ENCODE data around the gene FBXL16.

FBXL16 gene

GRCh38 chr16:721765-722540, 16.4 kb upstream of the FBXL16 start:
- DNase-seq (ENCODE audit: low read depth): no peak
- TF ChIP-seq CTCF (IDR thresholded peaks at IDR 0.05; ENCODE audit: control insufficient read depth, insufficient read depth, low read depth, low read length, missing control alignments): no peak
- H3K4me3 ChIP-seq (ENCODE audit: control insufficient read depth, low read depth, low read length): peak overlapping the region; percentile 71

- H3K4me3 ChIP-seq (ENCODE audit: control insufficient read depth, low read depth, low read length): peak within 1 kb of the TSS; percentile 71
- no peak for DNase-seq (ENCODE audit: low read depth)
- TF ChIP-seq CTCF (IDR thresholded peaks at IDR 0.05; ENCODE audit: control insufficient read depth, insufficient read depth, low read depth, low read length, missing control alignments): no peak
Observed at GRCh38 chr16:720990-721764, 15.6 kb upstream of the FBXL16 start, which contains the start of gene ANTKMT. ANTKMT (plus strand) TSS chr16:721146; CDS start chr16:721275, 129 bp downstream.

GRCh38 chr16:720447-720989, 14.9 kb upstream of the FBXL16 start:
- no peak for DNase-seq (ENCODE audit: low read depth)
- TF ChIP-seq CTCF (IDR thresholded peaks at IDR 0.05; ENCODE audit: control insufficient read depth, insufficient read depth, low read depth, low read length, missing control alignments): peak; percentile 40
- peak overlapping the region; percentile 71 for H3K4me3 ChIP-seq (ENCODE audit: control insufficient read depth, low read depth, low read length)

- TF ChIP-seq CTCF (IDR thresholded peaks at IDR 0.05; ENCODE audit: control insufficient read depth, insufficient read depth, low read depth, low read length, missing control alignments): peak; percentile 27
- DNase-seq (ENCODE audit: low read depth): no peak
- H3K4me3 ChIP-seq (ENCODE audit: control insufficient read depth, low read depth, low read length): peak overlapping the region; percentile 71
Observed at GRCh38 chr16:719815-720446, 14.3 kb upstream of the FBXL16 start.

GRCh38 chr16:718922-719321, 13.3 kb upstream of the FBXL16 start:
- DNase-seq (ENCODE audit: low read depth): no peak
- no peak overlapping the region for H3K4me3 ChIP-seq (ENCODE audit: control insufficient read depth, low read depth, low read length)
- no peak for TF ChIP-seq CTCF (IDR thresholded peaks at IDR 0.05; ENCODE audit: control insufficient read depth, insufficient read depth, low read depth, low read length, missing control alignments)

GRCh38 chr16:718389-718788, 12.8 kb upstream of the FBXL16 start:
- DNase-seq (ENCODE audit: low read depth): no peak
- no peak for TF ChIP-seq CTCF (IDR thresholded peaks at IDR 0.05; ENCODE audit: control insufficient read depth, insufficient read depth, low read depth, low read length, missing control alignments)
- no peak overlapping the region for H3K4me3 ChIP-seq (ENCODE audit: control insufficient read depth, low read depth, low read length)

All from AG09309 (cell line).